ES-I3 (cell line): ENCODE measurements around the gene NOTCH3.

Source experiments
- H3K36me3 ChIP-seq: 2 replicates; pipeline ENCODE4 v1.6.1; 2013; ENCODE audit warnings: mild to moderate bottlenecking, low read length, control low read depth, moderate library complexity; ENCODE audit not compliant: insufficient read depth
- H3K4me1 ChIP-seq: 2 replicates; pipeline ENCODE4 v1.6.1; 2013; ENCODE audit warnings: mild to moderate bottlenecking, control low read depth, low read length; ENCODE audit not compliant: insufficient read depth
- H3K9ac ChIP-seq: 2 replicates; pipeline ENCODE4 v1.6.1; 2013; ENCODE audit warnings: low read depth, mild to moderate bottlenecking, low read length, moderate library complexity
- H3K9me3 ChIP-seq: 2 replicates; pipeline ENCODE4 v1.6.1; 2013; ENCODE audit warnings: mild to moderate bottlenecking, low read length, moderate library complexity; ENCODE audit not compliant: control insufficient read depth, insufficient read depth

Gene NOTCH3

DNA sequence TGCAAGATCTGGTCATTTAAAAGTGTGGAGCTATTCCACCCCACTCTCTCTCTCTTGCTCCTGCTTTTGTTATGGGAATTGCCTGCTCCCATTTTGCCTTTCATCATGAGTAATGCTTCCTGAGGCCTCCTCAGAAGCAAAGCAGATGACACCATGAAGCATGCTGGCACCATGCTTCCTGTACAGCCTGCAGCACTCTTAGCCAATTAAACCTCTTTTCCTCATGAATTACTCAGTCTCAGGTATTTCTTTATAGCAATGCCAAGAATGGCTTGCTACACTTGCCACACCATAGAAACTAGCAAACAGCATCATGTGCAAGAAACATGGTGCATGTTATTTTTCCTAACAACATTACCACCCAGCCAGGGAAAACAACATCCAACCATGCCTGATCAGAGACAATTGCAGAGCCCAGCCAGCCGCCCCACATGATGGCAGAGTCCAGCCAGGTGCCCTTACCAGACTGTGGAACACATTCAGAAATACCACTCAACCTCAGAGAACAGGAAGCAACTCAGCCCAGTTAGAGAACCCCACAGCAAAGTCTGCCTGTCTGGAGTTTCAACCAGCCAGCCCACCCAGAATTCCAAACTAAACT, 56.6 kb downstream of the NOTCH3 start:
- H3K36me3 ChIP-seq = no peaks in the 10 kb centered on the region

DNA sequence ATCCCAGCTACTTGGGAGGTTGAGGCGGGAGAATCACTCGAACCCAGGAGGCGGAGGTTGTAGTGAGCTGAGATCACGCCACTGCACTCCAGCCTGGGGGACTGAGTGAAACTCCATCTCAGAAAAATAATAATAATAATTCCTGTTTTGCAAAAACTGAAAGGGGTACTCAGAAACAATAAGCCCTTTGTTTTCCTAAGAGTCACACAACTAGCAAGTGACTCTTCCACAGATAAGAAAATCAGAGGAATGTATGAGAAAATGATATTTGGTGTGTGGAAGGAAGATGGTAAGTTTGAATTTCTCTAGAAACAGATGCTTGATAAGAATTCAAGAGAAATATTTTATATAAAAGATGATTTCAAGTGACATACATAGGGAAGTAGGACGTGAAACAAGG, 58.5 kb downstream of the NOTCH3 start:
- Histone ChIP-seq H3K36me3 (no peaks in the 10 kb centered on the region), H3K9me3 (no peaks in the 10 kb centered on the region; the same call in none of the 2 replicates), H3K4me1 (no peaks in the 10 kb centered on the region), H3K9ac (no peak overlapping the region)

More for the DNA sequence above, 56.6 kb downstream of the NOTCH3 start:
- H3K4me1 ChIP-seq = no peaks in the 10 kb centered on the region
- no peaks in the 10 kb centered on the region; the same call in none of the 2 replicates for H3K9me3 ChIP-seq
- H3K9ac ChIP-seq = no peak overlapping the region

DNA sequence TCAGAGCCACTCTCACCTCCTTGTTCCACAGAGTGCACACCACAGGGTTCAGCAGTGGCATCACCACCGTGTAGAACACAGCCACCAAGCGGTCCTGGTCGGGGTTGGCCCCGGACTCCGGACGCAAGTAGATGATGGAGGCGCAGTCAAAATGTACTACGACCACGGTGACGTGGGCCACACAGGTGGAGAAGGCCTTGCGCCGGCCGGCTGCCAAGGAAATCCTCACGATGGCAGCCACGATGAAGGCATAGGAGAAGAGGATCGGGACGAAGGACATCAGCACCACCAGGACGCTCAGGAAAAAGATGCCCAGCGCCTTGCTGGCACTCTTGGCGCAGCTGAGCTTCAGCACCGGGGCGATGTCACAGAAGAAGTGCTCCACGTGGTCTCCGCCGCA, 59.7 kb downstream of the NOTCH3 start:
- Histone ChIP-seq H3K9me3 (no peaks in the 10 kb centered on the region; the same call in none of the 2 replicates), H3K36me3 (no peaks in the 10 kb centered on the region), H3K9ac (no peak overlapping the region), H3K4me1 (no peaks in the 10 kb centered on the region)

DNA sequence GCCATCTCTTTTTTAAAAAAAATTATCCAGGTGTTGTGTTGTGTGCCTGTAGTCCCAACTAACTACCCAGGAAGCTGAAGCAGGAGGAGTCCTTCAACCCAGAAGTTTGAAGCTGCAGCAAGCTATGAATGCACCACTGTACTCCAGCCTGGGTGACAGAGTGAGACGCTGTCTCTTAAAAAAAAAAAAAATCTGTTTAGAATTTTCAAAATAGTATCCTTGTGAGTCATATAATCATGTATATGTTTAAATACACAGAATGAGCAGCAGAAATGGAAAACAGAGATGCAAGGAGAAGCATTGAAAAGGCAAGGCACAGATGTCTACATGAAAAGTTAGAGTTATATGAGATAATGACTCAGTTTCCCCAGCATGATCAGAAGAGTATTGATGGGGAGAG, 62.4 kb downstream of the NOTCH3 start:
- no peaks in the 10 kb centered on the region for H3K4me1 ChIP-seq
- H3K9me3 ChIP-seq = no peaks in the 10 kb centered on the region; the same call in none of the 2 replicates
- no peak overlapping the region for H3K9ac ChIP-seq
- H3K36me3 ChIP-seq = no peaks in the 10 kb centered on the region

DNA sequence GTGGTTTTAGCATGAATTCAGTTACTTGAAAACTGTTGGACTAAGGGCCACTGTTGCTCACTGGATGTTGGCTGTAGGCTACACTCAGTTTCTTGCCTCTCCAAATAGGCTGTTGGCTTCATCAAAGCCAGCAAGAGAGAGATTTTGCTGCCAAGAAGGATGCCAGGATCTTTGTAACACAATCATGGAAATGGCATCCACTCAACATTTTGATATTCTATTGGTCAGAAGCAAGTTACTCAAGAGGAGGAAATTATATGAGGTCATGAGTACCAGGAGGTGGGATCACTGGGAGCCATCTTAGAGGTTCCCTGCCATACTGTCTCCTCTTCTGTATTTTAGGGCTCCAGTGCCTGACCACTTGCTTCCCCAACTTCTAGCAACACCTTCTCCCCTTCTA, 63.0 kb downstream of the NOTCH3 start:
- Histone ChIP-seq H3K9ac (no peak overlapping the region), H3K36me3 (no peaks in the 10 kb centered on the region), H3K9me3 (no peaks in the 10 kb centered on the region; the same call in 1 of the 2 replicates), H3K4me1 (no peaks in the 10 kb centered on the region)

DNA sequence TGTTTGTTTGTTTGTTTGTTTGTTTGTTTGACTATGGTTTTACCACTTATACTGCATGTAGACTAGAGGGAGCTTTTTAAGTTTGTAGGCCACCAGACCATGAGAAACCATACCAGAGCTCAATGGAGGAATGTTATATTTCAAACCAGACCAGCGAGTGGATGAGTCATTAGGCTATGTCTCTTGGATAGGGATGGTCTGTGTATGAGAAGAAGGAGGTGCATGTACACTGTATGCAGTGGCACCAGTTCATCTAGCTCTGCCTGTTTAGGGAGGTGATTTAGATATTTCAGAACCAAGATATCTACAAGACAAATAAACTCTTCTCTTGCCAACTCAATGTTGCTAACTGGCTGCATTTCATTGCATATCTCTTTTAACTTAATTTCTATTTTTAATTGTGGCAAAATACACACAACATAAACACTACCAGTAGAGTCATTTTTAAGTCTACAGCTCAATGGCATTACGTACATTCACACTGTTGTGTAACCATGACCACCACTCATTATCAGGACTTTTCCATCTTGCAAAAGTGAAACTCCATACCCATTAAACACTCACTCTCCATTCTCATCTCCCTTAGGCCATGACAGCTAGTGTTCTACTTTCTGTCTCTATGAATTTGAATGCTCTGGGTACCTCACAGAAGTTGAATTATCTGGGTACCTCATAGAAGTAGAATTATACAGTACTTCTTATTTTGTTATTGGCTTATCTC, 64.4 kb downstream of the NOTCH3 start:
- Histone ChIP-seq H3K9me3 (no peaks in the 10 kb centered on the region; the same call in 1 of the 2 replicates), H3K9ac (no peak overlapping the region)

DNA sequence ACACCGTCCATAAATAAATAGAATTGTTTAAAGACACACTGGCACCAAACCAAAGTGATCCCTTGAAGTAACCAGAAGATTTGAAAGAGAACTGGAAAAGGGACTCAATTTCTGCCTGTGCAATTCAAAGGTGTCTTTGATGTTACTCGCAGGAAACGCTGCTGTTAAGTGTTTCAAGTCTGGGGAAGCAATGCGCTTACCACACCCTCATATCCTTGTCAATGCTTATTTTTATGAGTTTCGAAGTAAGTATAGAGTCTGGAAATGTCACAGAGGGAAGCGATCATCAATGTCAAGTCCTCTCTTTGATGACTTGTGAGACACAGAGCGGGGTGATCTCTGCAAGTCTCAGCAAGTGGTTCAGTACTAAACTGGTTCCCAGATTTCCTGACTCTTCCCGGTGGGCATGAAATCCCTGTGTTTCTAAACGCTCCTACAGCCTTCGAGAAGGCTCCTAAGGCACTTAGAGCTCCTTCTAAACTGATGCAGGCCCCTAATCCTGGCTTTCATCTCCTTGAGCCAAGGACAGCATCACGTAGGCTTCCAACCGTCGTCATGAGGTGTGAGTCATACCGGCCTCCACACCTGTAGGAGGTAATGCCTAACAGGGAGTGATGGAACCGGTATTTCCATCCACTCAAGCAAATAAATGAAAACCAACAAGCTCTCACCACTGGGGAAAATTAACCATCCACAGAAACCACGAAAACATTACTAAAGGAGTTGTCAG, 70.8 kb downstream of the NOTCH3 start:
- no peaks in the 10 kb centered on the region for H3K9me3 ChIP-seq
- H3K36me3 ChIP-seq = no peaks in the 10 kb centered on the region
- H3K9ac ChIP-seq = no peak overlapping the region
- H3K4me1 ChIP-seq = peaks cover 8% of the 10 kb centered on the region

More for the DNA sequence above, 64.4 kb downstream of the NOTCH3 start:
- Histone ChIP-seq H3K36me3 (no peaks in the 10 kb centered on the region), H3K4me1 (no peaks in the 10 kb centered on the region)

DNA sequence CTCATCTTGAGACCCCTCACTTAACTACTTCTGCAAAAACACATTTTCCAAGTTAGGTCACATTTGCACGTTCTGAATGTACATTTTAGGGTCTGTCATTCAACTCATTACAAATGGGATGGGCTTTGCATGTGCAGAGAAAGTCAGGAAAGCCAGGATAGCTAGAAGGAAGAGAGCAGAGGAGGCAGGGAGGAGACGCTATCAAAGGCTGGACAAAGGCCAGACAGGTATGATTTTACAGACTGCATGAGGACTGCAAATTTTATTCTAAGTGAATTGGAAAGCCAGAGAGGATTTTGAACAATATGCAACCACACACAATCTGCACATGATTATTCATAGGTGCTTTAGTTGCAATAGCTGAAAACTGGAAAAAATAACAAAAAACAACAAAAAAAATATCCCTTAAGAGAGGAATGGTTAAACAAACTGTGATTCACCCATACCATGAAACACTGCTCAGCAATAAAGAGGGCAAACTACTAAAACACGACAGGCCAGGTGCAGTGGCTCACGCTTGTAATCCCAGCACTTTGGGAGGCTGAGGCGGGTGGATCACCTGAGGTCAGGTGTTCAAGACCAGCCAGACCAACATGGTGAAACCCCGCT, 72.5 kb downstream of the NOTCH3 start:
- Histone ChIP-seq H3K9ac (no peak overlapping the region), H3K9me3 (no peaks in the 10 kb centered on the region), H3K4me1 (peaks cover 13% of the 10 kb centered on the region), H3K36me3 (no peaks in the 10 kb centered on the region)

DNA sequence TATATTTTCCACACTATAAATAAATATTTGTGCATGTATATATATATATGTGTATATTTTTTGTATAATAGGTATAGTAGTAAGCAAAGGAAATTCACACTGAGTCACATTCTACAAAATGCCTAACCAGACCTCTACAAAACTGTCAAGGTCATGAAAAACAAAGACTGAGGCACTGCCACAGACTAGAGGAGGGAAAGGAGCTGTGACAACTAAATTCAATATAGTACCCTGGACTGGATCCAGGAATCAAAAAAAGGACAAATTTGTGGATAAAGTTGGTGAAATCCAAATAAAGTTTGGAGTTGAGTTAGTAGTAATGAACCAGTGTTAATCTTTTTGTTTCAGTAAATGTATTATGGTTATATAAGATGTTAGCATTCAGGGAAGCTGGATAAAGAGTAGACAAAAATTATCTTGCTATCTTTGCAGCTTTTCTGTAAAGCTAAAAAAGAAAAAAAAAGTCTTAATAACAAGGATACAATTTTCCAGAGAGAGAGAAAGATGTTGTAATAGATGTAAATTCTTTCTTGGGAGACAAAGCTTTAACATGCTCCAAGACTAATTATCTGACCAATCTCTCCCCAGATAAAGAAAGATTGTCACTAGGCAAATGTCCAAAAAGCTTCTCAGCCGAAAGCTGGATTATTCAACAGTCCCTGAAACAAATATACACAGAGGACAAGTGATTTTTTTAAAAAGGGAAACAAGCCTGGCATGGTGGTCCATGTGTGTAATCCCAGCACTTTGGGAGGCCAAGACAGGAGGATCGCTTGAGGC, 74.5 kb downstream of the NOTCH3 start:
- no peaks in the 10 kb centered on the region for H3K9me3 ChIP-seq
- H3K4me1 ChIP-seq = peaks cover 13% of the 10 kb centered on the region
- H3K36me3 ChIP-seq = no peaks in the 10 kb centered on the region
- peak overlapping the region; percentile 44 for H3K9ac ChIP-seq

DNA sequence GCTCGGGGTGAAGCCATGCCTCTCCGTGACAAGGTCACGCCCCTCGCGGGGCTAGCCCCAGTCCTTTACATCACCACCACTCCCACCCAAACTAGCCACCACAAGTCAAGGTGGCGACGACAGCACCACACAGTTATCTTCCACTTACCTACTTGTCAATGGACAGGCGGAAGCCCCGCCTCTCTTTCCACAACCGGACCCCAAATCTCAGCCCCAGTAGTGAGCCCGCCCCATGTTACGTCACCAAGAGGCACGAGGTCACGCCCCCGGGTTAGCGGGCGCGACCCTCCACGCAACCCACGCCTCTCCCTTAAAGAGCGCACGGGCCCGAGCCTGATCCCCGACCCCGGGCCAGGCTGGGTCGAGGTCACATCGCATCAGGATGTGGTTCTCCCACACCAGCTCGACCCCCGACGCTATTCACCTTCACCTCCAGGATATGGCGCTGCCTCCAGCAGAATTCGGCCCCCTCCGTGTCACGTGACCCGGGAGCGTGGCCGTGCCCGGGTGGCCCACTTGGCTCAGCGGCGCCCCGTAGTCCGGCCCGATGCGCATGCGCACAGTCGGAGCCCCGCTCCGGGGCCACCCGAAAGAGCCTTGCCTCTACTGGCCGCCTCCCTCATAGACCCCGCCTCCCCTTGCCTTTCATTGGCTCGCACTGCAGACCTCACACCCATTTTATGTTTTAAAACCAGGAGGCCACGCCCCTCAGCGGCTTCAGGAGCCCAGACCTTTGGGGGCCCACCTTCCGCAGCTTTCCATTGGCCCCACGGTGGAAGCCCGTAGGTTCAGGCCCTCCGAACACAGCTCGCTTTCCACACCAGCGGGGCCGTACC, 75.3 kb downstream of the NOTCH3 start:
- Histone ChIP-seq H3K9ac (peak overlapping the region; percentile 81), H3K9me3 (no peaks in the 10 kb centered on the region), H3K36me3 (no peaks in the 10 kb centered on the region), H3K4me1 (peaks cover 13% of the 10 kb centered on the region)

DNA sequence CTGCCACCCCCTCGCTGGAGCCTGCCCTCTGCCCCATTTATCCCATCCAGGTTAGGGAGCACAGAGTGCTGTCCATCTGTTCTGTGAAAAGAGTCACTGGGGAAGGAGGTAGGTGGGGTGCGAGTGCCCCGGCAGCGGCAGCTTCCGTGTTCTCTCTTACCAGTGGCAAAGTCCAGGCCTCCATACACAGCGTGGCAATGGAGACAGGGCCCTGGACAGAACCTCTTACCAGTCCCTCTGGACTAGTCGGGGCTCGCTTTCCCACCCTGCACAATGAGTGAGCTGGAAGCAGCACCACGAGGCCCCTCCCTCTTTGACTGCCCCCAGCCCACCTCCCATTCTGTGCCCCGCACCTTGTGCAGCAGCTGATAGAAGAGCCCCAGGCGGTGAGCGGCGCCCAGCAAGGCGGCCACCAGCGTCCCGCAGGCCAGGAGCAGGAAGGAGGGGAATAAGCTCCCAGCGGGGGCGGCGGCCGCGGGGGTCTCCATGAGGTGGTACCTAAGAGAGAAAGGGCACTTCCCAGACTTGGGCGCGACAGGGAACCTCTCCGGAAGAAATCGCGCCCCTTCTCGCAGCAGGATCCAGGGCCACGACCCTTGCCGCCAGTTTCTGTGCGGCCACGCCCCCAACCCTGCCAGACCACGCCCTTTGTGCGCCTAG, 76.1 kb downstream of the NOTCH3 start:
- H3K36me3 ChIP-seq = no peaks in the 10 kb centered on the region
- peaks cover 8% of the 10 kb centered on the region; the same call in 1 of the 2 replicates for H3K4me1 ChIP-seq
- peak overlapping the region; percentile 81 for H3K9ac ChIP-seq
- H3K9me3 ChIP-seq = no peaks in the 10 kb centered on the region

DNA sequence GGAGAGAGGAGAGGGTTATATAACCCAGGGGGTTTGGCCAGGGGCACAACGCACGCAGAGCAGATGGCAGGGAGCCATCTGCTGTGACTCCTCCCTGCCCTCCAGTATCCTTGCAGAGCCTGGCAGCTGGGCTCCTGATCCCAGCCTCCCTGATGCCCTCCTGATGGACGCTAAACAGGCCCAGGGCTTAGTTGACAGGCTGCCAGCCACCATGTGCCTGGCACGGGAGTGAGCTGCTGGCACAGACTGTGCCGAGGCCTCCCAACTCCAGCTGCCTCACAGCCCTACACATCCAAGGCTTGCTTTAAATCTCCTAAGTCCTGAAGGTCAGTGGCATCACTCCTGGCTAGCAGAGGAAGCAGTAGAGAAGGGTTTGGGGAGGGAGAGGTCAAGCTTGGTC, 76.9 kb downstream of the NOTCH3 start:
- Histone ChIP-seq H3K4me1 (peaks cover 8% of the 10 kb centered on the region; the same call in 1 of the 2 replicates), H3K9me3 (no peaks in the 10 kb centered on the region), H3K9ac (peak overlapping the region; percentile 81; the same call in 1 of the 2 replicates), H3K36me3 (0 out of 2 replicates have a peak, but pooled peaks cover under 1% of the 10 kb centered on the region)
